NCI-H1436 (cell line): ENCODE data around the gene SLBP.
"Not testable (repeated sequence)": the region's sequence is repeated elsewhere in the genome, so short reads cannot be mapped to it uniquely, and the experiment has no call there.

Experiments used
- DNase-seq: peaks from one replicate; lab custom pipeline; 2025; lab: John Stamatoyannopoulos, UW

The SLBP gene

DNA sequence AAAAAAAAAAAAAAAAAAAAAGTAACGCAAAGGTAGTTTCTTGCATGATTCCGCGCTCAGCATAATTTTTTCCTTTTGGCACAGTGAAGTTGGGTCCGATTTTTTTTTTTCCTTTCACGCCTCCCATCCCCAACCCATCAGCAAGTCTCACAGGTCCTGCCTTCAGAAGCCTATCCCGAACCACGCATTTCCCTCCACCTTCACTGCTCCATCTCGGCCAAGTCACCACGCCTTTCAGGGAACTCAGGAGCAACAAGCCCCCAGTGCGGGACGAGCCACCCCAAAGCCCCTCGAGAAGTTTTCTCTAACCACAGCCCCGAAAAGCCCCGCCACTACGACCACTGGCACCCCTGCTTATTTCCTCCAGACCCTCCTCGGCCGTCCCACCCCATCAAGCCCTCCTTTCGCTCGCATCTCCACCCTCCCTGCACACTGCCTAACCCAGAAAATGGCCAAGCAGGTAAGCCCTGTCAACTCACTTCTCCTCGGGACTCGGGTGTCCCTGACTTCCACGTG, 1.0 kb downstream of the SLBP start:
- DNase-seq = no peak

DNA sequence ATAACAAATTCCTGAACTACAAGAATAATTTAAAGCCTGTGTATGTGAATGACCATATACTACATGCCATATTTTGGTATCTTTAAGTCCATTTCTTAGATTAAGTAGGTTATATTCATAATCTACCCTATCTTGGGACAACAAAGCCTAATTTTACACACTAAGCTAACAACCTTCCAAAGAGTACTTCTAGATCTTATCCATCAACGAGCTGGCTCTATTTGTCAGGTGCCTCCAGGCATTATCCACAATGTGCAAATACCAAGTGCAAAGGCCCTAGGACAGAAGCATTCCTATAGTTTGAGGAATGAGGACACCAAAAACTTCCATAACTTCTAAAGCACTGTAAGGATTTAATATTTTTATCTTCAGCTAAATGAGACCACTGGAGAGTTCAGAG, 3.5 kb downstream of the SLBP start:
- no peak for DNase-seq

DNA sequence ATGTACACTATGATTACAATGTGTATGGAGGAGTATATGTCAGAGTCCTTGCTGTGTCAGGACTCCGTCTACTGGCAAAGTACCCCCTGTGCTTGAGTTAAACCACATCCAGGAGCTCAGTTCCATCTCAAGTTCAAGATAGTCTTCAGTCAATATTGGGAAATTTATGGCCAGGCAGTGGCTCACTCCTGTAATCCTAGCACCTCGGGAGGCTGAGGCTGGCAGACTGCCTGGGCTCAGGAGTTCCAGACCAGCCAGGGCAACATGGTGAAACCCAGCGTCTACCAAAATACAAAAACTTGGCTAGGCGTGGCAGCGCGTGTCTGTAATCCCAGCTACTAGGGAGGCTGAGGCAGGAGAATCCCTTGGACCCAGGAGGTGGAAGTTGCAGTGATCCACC, 5.8 kb downstream of the SLBP start:
- DNase-seq = no peak

DNA sequence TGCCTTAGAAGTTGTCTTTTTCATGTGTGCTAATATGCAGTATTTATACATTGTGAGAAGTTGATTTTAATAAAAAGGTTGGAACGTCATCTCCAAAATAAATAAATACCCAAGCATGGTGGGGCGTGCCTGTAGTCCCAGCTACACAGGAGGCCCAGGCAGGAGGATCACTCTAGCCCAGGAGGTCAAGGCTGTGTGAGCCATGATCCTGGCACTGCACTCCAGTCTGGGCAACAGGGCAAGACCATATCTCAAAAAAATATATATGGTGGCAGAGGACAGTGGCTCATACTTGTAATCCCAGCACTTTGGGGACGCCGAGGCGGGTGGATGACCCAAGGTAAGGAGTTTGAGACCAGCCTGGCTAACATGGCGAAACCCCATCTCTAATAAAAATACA, 6.4 kb downstream of the SLBP start:
- DNase-seq = no peak

DNA sequence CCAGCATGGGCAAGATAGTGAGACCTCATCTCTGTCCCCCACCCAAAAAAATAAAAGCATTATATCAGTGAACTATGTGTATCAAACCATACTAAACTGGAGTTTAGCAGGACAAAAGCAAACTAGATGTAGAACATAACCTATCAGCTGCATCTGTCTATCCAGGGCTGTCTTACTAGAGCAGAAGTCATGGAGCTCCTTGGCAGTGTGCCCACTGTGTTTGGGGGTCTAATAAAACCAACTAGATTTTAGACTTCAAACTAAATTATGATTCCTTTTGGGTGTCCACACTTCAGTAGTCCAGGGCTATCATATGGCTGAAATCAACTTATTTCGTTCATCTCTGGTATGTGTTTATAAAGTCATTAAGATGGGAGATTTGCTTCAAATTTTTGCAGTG, 8.3 kb downstream of the SLBP start:
- DNase-seq = no peak

DNA sequence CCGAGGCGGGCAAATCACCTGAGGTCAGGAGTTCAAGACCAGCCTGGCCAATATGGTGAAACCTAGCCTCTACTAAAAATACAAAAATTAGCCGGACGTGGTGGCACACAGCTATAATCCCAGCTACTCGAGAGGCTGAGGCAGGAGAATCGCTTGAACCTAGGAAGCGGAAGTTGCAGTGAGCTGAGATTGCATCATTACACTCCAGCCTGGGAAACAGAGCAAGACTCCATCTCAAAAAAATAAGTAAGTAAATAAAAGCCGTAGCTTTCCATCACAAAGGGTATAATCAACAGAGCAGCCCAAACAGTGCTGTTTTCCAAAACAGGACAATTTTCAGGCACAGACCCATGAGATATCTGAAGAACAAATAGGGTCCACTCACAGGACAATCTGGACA, 10.4 kb downstream of the SLBP start:
- DNase-seq = not testable (repeated sequence)

DNA sequence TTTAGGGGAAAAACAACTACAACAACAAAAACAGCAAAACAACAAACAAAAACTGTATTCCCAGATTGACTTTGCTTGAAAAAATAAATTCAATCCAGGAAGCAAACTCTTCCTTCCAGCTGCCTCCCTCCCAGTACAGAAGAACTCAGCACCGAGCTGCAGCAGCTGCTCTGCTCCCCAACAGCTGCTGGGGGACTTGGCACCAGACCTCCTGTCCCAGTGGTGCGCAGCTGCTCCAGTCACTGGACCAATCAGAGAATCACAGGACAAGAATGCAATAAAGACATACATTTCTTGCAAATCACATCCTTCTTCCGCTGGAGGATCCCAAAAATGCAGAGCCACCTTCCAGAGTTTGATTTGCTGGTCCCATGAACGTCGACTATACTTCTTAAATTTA, 16.2 kb downstream of the SLBP start:
- no peak for DNase-seq

DNA sequence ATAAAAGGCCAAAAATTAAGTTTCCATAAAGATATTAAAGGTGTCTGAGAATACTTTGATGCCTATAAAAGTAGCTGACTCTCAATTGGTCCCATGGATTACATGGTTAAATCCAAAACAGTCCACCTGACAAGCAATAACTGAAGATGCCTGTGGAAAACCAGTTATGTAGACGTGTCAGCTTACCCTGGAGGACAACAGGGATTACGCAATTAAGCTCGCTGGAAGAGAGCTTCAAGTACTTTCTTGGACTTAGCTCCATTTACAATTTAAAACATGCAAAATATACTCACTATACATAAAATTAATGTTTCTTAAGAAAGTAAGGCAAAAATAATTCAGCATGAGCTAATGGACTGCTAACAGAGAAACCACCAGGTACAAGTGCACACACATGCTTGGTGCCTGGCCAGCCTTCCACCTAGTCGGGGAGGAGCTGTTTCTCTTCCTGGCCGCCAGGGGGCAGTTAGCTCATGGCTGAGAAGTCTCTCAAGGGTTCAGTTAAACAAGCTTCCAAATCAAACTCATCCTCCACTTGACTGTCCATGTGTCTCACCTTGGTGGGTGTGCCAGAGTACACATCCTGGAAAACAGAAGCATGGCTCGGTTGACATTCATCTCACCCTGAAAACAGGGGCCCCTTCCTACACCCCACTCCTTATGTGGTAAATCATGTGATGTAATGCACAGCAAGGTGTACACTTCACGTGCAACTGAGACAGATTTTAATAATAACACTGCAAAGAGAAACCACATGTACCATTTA, 18.8 kb downstream of the SLBP start:
- peak; percentile 73 for DNase-seq

DNA sequence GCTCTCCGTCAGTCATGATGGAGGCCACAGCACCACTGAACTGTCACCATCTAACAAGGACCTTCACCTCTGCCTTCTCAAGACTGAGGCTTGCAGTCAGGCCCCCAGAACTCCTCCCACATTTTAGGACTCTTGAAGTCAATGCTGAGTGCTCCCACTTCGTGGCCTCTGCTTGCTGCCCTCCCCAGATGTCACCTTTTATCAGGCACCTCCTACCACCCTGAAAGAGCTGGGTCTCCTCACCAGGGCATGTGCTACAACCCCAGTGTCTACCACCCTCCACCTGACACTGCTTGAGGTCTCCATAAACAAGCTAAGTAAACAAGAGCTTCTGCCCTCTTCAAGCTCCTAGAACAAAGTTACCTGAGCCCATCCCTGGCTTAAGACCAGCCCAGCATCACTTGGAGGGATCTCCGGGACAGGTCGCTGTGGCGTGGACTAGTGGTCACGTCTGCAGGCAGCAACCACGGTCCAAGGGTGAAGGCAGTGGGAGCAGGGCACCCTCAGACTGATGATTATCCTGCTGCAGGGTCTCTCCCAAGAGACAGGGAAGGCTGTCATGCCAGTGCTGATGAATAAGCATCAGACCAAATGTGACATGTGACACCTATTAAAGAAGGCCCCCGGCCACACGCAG, 20.3 kb downstream of the SLBP start:
- no peak for DNase-seq

DNA sequence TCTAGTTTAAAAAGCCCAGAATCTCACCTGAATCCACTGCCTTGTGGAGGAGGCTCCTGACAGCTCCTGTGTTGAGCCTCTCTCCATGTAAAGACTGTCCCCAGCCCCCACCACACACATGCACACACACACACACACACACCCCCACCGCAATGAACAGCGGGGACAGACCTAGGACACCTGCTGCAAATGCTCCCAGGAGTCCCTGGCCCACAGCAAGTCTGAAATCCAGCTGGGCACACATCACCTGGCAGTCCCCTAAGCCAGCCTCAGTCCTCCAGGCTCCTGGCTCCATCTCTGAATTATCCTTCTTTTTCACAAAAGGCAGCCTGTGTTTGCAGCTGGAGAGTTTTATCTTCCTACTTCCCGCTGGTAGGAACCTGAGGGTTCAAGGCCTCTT, 21.4 kb downstream of the SLBP start:
- no peak for DNase-seq

DNA sequence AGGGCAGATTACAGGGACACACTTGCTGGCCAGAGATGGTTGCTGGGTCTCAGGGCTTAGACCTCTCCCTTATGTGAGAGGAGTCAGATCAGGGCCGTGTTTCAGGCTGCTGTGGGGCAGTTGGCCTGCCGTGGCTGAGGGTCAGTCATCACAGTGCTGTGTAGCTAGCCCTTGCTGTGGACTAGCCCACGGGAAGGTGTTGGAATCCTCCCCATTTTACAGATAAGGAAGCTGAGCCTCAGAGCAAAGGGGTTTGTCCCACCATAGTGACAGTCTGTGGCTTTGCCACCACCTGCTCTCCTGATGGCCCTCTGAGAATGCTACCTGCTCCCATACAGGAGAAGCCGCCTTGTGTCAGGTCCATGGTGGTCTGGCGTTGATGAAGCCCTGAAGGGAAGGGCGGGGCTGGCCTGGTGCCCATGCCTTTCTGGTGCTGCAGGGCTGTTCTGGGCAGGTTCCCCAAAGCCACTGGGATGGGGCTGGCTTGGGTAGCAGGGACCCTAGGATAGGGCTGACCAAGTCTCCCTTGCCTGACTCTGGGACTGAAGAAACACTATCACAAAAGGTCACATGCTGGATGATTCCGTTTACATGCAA, 25.6 kb downstream of the SLBP start:
- DNase-seq = no peak

DNA sequence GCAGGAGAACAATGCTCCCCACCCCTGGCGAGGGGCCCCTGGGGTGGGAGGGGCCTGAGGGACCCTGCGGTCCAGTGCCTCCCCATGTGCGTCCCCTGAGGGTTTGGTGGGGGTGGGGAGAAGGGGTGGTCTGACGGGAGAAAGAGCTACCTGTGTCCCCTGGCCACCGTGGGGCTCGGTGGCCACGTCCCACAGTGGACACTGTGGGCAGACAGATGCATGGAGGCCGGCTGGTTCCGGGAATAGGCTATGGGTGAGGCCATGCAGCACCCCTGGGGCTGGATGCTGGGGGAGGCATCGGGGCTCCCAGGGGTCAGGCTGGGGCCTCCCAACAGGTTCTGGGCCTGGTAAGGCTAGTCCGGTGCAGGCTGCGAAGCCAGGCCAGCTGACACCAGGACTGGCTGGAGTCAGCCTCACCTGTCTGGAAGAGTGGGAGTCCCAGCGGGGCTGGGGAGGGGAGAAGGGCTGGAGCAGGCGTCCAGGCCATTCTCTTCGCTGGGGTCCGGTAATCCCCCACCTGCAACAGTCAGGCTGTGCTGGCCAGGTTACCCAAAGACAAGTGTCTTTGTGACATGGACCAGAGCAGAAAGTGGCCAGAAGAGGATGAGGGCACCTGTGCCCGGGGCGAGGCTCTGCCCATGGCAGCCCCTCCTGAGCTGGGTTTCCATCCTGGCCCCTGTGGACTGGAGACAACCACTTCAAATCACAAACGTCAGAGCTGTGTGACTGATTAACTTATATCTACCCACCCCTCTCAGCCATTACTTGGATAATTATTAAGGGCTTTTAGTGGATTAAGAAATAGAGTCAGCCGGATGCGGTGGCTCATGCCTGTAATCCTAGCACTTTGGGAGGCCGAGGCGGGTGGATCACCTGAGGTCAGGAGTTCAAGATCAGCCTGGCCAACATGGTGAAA, 26.6 kb downstream of the SLBP start:
- DNase-seq = no peak

DNA sequence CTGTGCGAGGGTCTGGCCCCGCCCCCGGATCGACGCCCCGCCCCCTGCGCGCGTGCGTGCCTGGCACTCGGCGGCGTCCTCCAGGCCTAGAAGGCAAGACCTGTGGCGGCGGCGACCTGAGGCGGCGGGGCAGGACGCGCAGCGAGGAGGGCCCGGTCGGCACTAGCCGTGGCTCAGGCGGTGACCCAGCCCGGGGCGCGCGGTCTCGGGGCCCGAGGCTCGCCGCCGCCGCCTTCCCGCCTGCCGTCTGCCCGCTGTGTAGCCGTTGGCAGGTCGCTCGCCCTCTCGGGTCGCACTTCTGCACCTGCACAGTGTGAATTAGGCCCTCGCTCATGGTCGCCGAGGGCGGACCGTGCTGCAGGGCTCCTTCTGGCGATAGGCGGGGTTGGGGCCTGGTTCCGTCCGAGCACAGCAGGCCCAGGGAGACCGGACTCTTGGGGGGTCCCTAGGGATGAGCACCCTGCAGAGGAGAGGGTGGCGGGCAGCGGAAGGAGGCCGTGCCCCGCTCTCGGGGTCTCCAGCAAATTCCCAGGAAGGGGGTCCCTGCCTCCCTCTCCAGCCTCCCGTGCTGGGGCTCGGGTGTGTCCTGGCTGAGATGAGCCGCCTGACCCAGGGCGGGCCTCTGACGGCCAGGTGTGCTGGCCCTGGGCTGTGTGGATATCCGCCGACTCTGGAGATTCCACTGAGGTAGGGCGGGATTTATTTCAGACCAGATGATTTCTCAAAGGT, 27.4 kb downstream of the SLBP start:
- DNase-seq = no peak

DNA sequence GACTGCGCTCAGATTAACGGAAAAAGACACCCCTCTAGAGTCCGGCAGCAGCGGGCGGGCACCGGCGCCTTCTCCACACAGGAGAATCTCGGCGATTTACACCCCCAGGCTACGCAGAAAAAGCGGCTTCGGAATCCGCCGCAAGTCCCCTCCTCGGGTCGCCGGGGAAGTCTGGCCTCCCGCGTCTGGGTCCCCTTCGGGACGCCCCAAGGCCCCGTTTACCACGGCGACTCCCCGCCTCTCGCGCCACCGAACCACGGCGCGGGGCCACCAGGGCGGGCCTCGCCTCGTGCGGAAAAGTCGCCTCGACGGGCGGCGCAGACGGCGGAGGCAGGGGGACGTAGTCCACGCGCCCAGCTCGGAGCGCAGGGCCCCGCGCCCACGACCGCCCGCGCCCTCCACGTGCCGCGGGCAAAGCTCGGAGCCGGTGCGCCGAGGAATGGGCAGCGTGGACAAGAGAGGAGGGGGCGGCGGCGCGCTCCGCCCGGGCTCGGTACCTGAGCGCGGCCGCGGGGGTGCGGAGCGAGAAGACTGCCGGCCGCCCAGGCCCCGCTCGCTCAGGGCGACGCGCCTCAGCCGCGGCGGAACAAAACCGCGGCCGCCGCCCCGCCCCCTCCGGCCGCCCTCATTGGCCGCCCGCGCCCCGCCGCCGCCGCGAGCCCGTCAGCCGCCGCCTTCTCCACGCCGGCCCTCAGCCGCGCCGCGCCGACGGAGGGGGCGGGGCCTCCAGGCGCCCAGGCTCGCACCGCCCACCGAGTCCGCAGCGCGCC, 28.2 kb downstream of the SLBP start, which contains the start of gene FAM53A:
TSS of gene FAM53A (minus strand) at position 578 of the 770 bp plus-strand sequence. CDS start 15,572 bp downstream, outside the sequence.
- DNase-seq = peak; percentile 83

DNA sequence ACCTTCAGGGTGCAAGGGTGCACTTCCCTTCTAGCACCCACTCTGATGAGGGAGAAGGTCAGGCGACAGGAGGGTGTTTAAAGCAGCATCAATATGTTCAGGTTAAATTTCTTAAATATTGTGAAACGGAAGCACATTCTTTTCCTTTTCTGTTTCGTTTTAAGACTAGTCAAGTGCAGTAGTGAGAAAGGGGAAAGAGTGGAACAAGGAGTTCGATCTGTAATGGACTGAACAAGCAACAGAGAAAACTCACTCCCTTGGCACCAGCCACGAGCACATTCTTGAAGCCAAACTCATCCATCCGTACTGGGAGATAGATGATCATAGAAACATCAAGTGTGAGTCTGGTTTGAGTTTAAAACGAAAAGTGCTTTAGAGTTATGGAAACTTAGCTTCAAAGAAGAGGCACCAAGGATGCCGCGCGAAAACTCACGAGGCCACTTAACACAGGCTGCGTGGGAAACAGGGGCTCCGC, 28.8 kb downstream of the SLBP start:
- DNase-seq = no peak

DNA sequence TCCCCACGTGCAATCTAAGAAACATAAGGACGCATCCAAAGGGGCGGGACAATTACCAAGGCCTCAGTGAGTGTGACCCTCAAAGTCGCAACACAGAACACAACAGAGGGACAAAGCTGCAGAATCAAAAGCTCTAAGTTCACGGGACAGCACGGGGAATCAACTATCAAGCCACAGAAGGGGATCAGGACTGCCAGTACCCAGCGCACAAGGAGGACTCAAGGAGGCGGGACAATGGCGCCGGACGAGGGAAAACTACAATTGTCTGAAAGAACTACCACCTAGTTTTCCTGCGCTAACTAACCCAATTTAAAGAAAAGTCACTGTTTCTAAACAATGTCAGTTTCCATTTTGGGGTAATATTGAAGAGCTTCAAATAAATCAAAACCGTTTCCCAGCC, 29.3 kb downstream of the SLBP start:
- no peak for DNase-seq

DNA sequence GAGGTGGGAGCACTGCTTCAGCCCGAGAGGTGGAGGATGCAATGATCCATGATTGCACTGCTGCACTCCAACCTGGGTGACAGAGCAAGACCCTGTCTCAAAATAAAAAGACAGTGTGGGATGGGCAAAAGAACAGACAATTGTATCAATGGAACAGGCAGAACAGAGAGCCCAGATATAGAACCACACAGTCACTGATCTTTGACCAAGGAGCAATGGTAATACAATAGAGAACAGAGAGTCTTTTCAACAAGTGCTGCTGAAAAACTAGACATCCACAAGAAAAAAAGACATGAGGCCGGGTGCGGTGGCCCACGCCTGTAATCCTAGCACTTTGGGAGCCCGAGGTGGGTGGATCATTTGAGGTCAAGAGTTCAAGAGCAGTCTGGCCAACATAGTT, 33.9 kb downstream of the SLBP start:
- no peak for DNase-seq

DNA sequence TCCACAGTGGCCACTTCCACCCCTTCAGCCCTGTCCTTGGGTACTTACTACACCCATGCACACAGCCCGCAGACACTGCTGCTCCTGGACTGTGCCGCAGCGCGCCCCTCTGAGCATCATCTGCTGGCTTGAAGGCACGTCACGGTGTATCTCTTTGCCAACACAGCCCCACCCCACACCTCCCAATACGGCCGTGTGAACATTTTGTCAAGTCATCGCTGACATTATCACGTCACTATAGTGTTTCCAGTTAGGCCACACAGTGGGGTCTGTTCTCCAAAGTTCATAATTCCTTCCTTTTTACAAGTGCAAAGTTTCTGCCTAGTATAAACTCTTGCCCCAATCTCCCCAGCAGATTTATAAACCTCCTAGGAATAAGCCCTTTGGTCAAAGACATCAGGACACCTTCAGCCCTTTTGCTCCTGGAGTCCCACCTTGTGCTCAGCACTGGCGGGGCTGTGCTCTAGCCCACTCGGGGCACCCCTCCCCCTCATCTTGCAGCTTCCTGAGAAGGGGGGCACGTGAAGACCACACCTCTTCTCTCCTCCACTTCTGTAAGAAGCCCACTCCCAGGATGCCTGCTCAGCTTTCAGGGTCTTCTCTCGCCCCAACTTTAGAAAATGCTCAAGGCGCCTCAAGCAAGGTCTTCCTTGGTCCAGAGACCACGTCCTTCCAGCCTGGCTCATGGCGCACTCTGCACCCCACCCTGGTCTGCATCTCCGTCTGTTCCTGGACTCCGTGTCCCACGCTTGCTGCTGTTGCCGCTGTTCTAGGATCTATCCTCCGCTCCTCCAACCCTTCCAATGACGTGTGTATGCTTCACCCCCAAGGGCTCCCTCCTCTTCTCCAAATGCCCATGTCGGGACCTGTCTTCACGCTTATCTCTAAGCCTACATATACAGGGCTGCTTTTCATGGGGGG, 35.3 kb downstream of the SLBP start:
- no peak for DNase-seq

DNA sequence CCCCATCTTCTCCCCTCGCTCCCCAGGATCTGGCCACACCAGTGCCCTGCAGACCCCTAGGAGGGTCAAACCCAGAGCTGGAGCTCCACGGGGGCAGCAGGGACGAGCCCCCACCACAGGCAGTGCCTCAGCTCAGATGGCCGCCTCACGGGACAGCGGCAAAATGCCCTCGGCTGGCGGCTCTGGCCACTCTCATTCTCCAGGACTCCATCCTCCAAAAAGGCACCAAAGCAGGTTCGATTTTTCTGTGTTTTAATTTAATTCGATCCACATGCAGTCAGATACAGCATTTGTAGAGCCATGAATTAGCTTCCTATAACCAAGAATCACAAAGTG, 36.3 kb downstream of the SLBP start:
- no peak for DNase-seq
